Activated CD4-positive, CD25-positive, alpha-beta regulatory T cell treated with anti-CD3 and anti-CD28 coated beads, Interleukin-2, amount 50 U/mL, for 16 hours (primary cell): Measurements from ENCODE around the gene CDC42SE1.
A peak's percentile ranks its signal among the peaks of the same experiment; 100 is the strongest.
"Not testable (repeated sequence)": the region's sequence is repeated elsewhere in the genome, so short reads cannot be mapped to it uniquely, and the experiment has no call there.

Source experiments
- DNase-seq: peaks from one replicate; pipeline ENCODE4 v3.0.0-alpha.2; 2020; ENCODE audit warnings: low read depth, low spot score

CDC42SE1 gene, protein sequence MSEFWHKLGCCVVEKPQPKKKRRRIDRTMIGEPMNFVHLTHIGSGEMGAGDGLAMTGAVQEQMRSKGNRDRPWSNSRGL

DNA sequence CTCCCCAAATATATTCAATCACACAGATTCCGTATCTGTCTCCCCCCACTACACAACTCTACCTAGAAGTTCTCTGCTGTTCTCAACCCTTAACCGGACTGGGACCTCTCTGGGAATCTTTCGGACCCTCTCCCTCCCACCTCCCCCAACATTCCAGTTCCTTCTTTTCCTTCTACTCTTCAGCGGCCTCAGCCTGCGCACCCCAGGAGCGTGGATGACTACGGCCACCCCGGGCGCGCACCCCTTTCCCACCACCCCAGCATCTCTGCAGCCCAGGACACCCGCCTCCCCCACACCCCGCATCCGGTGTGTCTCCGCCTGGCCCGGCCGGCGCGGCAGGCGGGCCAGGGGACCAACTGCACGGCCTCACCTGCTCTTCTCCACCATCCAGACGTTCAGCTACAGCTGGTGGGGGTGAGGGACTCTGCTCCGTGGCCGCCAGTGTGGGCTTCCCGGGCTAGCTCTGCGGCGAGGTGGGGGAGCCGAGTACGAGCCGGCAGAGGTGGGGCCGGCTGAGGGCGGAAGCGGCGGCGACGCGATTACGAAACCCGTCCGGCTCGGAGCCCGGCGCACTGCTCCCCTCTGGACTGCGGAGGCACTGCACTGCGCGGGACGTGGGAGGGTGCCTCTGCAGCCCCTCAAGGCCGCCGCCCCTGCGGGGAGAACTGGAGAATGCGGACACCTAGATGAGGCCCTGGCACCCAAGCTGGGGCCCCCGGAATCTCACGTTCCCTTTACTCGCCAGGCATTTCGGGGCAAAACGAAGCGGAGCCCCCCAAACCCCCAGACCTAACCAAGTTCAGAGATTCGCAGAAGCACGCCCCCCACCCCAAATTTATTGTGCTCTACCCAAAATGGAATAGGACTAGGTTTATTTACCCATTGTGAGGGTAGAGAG is at the start of gene CDC42SE1:
CDC42SE1 (minus strand) TSS at position 514 of the 898 bp plus-strand sequence. CDS start 3,892 bp downstream, outside the sequence.
- DNase-seq, result peak; percentile 61

DNA sequence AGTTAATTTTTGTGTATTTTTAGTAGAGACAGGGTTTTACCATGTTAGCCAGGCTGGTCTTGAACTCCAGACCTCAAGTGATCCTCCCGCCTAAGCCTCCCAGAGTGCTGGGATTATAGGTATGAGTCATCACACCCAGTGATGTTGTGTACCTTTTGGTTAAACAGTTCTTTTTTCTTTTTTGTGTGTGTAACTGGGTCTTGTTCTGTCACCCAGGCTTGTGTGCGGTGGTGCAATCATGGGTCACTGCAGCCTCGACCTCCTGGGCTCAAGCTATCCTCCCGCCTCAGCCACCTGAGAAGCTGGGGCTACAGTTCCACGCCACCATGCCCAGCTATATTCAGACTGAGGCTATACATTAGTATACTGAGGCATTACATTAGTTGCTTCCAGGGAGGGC is 48.9 kb upstream of the CDC42SE1 start:
- no peak for DNase-seq

DNA sequence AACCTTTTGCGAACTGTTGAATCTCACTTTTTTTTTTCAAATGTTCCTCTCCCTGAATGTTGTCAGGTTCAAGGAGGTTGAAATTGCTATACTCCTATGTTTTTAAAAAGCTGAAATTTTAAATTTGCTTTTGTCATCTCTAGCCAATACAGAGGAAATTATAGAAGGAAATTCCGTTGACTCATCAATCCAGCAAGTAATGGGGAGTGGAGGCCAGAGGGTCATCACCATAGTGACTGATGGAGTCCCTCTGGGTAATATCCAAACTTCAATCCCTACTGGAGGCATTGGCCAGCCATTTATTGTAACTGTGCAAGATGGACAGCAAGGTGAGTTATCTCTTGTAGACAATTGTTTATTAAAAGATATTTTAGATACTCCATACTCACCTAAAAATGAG is 47.5 kb upstream of the CDC42SE1 start:
- no peak for DNase-seq

DNA sequence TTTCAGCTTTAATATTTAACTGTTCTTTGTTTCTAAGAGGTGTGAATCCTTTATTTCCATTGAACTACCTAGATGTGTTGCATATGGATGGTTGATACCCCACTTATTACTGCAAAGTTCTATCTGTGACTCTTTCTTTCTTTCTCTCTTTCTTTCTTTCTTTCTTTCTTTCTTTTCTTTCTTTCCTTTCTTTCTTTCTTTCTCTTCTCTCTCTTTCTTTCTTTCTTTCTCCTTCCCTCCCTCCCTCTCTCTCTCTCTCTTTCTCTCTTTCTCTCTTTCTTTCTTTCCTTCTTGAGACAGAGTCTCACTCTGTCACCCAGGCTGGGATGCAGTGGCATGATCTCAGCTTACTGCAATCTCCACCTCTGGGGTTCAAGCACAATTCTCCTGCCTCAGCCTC is 45.2 kb upstream of the CDC42SE1 start:
- DNase-seq, result no peak

DNA sequence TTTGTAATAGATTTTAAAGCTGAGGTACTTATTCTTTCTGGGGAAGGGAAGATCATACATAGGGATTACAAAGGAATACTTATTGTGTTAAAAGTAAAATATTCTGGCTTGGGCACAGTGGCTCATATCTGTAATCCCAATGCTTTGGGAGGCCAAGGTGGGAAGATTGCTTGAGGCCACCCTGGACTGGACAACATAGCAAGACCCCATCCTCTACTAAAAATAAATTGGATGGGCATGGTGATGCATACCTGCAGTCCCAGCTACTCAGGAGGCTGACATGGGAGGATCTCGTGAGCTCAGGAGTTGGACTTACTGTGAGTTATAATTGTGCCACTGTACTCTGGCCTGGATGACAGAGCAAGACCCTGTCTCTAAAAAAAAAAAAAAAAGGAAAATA is 38.7 kb upstream of the CDC42SE1 start:
- no peak for DNase-seq

DNA sequence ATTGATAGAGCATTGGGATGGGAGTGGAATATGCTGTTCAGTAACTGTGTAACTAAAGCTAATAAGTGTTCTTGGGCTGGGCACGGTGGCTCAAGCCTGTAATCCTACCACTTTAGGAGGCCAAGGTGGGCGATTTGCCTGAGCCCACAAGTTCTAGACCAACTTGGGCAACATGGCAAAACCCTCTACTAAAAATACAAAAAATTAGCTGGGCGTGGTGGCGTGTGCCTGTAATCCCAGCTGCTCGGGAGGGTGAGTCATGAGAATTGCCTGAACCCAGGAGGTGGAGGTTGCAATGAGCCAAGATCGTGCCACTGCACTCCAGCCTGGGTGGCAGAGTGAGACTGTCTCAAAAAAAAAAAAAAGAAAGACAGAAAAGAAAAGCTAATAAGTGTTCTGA is 38.0 kb upstream of the CDC42SE1 start:
- DNase-seq, result not testable (repeated sequence)

DNA sequence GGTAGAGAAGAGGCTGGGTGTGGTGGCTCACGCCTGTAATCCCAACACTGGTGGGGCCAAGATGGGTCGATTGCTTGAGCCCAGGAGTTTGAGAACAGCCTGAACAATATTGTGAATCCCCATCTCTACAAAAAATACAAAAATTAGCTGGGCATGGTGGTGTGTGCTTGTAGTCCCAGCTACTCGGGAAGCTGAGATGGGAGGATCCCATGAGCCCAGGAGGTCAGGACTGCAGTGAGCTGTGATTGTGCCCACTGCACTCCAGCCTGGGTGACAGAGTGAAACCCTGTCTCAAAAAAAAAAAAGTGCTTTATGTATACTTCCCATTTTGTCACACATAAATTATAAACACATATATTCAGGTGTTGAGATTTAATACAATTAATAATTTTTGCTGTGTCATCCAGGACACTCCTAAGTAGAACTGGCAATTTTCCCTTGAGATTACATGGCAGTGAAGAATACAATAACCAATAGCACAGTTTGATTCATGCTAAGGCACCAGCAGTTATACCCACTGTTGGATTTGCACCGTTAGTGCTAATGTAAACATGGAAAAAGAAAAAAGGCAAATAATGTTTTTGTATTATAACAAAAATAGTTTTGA is 26.6 kb upstream of the CDC42SE1 start:
- no peak for DNase-seq

DNA sequence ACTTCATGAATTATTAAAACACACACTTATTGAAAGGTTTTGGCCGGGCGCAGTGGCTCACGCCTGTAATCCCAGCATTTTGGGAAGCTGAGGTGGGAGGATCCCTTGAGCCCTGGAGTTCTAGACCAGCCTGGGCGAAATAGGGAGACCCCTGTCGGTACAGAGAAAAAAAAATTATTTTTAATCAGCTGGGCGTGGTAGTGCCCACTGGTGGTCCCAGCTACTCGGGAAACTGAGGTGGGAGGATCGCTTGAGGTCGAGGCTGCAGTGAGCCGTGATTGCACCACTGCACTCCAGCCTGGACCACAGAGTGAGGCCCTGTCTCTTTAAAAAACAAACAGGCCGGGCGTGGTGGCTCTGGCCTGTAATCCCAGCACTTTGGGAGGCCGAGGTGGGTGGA is 12.8 kb upstream of the CDC42SE1 start:
- no peak for DNase-seq

DNA sequence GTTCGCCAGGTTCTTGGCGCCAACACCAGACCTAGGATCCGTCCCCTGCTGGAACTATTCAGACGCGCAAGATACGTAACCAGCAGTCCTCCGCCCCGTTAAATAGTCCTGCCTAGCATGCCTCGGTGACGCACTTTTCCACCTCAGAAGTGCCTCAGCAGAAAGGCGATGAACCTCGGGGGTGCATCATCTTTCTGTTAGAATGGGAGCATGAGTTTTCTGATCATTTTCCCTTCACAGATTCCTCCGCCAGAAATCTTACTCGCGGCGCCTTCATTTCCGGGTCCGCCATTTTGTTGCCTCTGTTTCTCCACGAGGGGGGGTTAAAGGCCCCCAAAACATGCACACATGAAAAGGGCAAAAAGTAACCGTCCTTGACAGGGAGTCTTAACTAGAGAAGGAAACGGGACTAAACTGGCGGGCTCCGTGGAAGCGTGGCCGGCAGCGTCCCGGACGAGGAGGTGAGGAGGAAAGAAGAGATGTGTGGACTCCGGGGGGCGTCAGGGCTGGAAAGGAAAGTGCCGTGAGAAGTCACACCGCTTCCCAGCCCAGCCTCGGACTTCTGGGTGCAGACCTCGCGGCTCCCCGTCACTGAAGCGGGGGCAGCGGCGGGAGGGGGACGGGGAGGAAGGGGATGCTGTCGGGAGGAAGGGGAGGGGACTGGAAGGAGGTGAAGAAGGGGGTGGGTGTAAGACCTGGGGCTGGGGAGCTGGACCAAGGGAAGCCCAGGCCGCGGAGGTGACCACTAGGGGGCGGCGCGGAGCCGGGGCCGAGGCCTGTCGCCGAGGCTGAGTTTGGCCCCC is 11.3 kb upstream of the CDC42SE1 start, which contains the start of gene GABPB2:
GABPB2 (plus strand) TSS at position 288 of the 803 bp plus-strand sequence. CDS start 17,429 bp downstream, outside the sequence.
- peak; percentile 65 for DNase-seq

DNA sequence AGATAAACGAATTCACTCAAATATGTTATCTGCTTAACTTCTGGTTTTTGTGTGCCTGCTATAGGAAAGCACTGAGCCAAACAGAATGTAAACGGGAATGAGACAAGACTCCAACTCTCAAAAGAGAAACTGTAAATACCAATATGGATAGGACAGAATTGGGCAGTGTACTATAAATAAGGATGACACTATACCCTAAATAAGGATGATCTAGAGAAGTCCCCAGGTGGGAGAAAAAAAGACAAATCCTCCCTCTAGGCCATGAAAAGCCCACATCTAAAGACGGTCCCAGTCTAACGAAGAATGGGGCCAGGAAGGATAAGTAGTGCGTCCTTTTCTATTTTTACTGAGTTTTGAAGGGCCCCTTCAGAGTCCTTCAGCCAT is 9.7 kb upstream of the CDC42SE1 start:
- DNase-seq, result no peak

DNA sequence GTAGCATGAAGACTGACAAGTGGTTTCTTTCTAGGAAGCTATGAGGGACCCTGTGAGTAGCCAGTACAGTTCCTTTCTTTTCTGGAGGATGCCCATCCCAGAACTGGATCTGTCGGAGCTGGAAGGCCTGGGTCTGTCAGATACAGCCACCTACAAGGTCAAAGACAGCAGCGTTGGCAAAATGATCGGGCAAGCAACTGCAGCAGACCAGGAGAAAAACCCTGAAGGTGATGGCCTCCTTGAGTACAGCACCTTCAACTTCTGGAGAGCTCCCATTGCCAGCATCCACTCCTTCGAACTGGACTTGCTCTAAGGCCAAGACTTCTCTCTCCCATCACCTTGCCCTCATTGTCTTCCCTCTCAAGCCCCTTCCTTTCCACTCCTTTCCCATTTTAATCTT is 7.8 kb upstream of the CDC42SE1 start:
- DNase-seq, result no peak

DNA sequence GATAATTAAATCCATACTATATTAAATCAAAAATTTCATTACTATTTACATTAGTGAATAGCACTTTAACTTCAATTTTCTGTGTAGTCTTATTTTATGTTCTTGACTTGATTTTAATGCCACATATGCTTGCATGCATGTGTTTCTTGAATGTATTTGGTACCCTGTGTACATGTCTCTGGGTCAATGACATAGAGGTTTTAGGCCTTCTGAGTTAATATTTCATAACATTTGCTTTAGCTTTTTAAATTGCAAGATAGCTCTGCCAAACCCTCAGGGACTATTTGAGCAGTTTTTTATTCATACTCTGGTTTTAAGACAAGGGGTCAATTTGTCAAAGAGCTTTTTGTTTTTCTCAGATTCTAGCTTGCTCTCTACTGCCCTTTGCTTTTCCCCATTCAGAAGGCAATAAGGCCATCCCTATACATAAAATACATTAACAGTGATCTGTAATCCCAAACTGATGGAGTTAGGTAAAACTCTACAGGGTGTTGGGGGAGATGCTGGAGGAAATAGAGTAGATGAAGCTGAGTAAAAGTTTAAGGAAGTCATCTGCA is 5.7 kb upstream of the CDC42SE1 start:
- DNase-seq, result no peak

DNA sequence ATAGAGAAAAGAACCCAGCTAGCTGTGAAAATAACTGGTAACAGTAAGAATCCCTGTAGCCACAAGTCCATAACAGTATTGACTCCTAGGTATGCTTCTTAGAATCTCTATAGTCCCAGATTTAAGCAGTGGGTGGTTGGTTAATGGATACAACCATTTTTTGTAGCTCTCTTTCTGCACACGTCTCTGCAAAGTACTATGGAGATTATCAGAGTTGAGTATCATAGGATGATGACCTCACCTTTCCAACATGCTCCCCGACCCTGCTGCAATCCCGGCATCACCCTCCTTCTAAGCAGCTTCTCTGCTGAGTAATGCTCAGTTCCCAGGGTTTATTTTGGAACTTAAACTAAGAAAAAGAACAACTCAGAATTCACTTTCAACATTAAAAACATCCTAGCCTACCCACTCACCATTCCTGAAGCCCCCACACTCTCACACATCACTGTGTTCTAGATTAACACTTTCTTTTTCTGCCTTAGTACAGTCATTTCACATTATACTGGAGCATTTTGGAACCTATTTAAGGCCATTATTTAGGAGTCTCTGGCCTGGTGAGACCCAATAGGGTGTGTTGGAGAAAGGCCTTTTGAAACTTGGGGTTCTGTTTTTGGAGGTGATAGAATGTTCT is 3.4 kb upstream of the CDC42SE1 start:
- no peak for DNase-seq

DNA sequence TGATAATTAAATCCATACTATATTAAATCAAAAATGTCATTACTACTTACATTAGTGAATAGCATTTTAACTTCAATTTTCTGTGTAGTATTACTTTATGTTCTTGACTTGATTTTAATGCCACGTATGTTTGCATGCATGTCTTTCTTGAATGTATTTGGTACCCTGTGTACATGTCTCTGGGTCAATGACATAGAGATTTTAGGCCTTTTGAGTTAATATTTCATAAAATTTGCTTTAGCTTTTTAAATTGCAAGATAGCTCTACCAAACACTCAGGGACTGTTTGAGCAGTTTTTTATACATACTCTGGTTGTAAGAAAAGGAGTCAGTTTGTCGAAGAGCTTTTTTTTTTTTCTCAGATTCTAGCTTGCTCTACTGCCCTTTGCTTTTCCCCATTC is 2.3 kb upstream of the CDC42SE1 start:
- DNase-seq, result no peak

DNA sequence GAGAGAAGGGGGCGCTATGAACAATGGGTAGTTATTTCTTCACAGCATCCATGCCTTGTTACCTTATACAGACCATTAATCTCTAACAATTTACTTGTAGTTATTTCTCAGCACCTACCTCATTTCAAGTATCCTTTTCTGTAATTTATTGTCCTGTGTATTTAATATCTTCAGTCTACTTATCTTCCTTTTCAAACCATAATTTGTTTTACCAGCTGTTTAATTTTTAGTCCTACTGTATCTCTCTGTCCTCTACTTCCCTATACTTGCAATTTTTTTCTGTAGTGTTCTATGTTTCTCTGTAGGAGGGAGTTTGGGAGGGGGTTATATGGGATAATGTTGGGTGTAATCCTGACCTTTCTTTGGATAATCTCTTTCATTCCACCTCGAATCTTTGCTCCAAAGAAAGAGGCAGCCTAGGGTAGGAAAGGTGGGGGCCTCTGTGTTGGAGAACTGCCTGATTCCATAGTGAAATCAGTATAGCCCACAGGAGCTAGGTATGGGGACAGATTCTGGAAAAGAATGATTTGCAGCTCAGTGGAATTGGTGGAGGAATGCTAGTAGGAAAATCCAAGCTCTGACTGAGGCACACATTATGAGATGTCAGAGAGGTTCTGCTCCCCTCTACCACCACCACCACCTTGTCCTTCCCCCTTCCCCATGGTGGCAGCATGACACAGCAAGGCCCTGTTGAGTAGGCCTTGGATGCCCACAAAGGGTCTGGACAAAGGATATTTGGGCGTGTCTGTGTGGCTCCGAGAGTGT is 1.4 kb upstream of the CDC42SE1 start:
- DNase-seq, result no peak

DNA sequence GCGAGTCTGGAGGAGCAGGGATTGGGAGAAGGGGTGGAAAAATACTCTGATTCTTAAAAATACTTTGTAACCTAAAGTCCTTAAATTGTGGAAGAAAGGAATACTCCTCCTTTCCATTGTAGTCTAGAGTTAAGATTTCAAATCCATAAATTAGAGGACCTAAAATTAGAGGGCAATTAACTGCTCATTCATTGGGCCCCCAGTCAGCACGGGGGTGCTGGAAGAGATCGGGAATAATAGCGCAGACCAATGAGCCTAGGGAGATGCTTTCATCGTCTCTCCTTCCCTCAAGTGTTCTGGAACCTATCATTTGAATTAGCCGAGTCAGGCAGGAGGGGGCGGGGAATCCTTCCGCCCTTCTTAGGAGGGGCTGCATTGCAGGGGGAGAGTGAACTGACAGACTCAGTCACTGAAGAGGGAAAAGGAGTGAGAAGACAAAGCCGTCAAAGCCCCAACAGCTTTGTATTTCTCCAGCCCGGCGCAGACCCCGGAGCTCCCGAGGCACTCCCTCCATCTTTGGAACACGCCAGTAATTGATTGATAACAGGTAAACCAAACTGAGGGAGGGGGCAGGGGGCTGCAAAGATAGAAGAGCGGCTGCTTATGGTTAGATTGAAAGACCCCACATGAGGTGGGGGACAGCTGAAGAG is 710 bp upstream of the CDC42SE1 start, which contains the start of gene MLLT11:
MLLT11 (plus strand) TSS at position 391 of the 650 bp plus-strand sequence. CDS start 6,828 bp downstream, outside the sequence.
- DNase-seq, result no peak

DNA sequence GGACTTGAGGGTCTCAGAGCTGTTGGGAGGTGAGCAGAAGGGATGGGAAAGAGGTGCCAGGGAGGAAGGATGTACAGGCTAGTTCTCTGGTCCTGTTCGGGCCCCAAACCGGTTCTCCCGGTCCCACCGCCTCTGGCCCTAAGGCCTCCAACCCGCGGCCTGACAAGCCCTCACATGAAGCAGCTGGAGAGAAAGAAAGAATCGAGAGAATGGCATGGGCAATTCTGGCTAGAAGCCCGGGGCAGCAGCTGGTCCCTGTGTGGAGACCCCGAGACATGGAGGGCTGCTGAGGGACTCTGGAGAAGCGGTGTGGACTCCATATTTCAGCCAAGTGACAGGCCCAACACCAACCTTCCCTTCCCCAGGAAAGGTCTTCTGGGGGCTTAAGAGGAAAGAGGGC is 730 bp downstream of the CDC42SE1 start:
- no peak for DNase-seq

DNA sequence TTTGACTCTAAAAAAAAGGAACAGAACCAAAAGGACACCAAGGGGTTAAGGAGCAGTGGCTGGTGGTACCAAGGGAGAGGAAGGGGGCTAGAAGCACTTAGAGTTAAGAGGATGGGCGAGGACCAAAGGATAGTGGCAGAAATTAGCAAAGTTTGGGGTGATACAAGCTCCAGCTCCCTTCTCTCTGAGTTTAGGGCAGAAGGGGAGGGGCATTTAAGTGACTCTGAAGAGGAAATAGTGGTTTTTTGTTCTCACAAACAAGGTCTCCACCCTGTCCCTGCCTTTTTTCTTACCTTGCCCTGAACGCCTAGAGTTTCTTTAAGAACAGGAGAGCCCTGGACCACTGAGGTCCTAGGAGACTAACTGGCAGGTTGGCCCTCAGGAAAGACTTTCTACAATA is 3.3 kb downstream of the CDC42SE1 start:
- DNase-seq, result no peak

DNA sequence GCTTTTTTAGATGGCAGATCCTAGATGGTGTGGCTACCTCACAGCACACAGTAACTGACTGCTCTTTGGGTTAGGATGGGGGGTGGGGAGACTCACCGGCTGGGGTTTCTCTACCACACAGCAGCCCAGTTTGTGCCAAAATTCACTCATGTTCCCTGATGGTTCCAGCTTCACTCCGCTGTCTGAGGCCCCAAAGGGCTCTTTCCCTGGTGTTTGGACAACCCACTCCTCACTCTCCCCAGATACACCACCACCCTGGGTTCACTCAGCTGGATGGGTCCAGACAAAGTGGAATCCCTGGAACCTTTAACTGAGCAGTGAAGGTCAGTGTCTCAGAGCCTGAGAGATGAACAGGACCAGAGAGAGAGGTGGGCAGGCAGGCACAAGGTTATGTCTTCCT is 3.8 kb downstream of the CDC42SE1 start:
- no peak for DNase-seq
